ENCODE measurements around the gene EAPP.

- TF ChIP-seq, protein P1, sequence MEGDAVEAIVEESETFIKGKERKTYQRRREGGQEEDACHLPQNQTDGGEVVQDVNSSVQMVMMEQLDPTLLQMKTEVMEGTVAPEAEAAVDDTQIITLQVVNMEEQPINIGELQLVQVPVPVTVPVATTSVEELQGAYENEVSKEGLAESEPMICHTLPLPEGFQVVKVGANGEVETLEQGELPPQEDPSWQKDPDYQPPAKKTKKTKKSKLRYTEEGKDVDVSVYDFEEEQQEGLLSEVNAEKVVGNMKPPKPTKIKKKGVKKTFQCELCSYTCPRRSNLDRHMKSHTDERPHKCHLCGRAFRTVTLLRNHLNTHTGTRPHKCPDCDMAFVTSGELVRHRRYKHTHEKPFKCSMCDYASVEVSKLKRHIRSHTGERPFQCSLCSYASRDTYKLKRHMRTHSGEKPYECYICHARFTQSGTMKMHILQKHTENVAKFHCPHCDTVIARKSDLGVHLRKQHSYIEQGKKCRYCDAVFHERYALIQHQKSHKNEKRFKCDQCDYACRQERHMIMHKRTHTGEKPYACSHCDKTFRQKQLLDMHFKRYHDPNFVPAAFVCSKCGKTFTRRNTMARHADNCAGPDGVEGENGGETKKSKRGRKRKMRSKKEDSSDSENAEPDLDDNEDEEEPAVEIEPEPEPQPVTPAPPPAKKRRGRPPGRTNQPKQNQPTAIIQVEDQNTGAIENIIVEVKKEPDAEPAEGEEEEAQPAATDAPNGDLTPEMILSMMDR (IDR thresholded peaks at IDR 0.05): no peak
- TF ChIP-seq POLR2A (IDR thresholded peaks at IDR 0.05): no peak
Measured at GRCh38 chr14:34582117-34582680, 42.7 kb upstream of the EAPP start.
